Body of pancreas (tissue), 4 donors: ENCODE data around the gene ATG4C. TPM values are rescaled to one million over a fixed set of nuclear protein-coding genes. Genes with fewer than 3 reads are reported as not detected.

ENCODE experiments used
- ATAC-seq: fragments of 150-250 bp; one replicate; pipeline ENCODE4 v1.9.1; 2016
- DNase-seq, 4 donors: peaks; one replicate each; pipeline ENCODE4 v3.0.0-alpha.2; 2019
- H3K27ac ChIP-seq, 4 donors: fragments of 200-600 bp; sonication (generic); 1 replicate in 3 of 4; 2 replicates in 1 of 4; pipeline versions ENCODE4 v1.5.1 to v1.6.1; 2016 to 2019; ENCODE audit warnings: mild to moderate bottlenecking in 1 of 4, mixed read lengths in 1 of 4, moderate library complexity in 1 of 4
- H3K27me3 ChIP-seq, 2 donors: fragments of 200-600 bp; sonication (generic); one replicate each; pipeline ENCODE4 v1.6.0; 2016; ENCODE audit warnings: mild to moderate bottlenecking in 1 of 2
- H3K36me3 ChIP-seq, 2 donors: fragments of 200-600 bp; sonication (generic); replicated peaks in 1 of 2; 2 replicates each; pipeline ENCODE4 v1.5.1; 2016; ENCODE audit warnings: low read depth in 2 of 2; ENCODE audit not compliant: insufficient read depth in 1 of 2
- H3K4me1 ChIP-seq: fragments of 200-600 bp; sonication (generic); one replicate; pipeline ENCODE4 v1.6.0; 2016
- H3K4me3 ChIP-seq, 2 donors: fragments of 200-600 bp; sonication (generic); 1 replicate in 1 of 2; 2 replicates in 1 of 2; pipeline ENCODE4 v1.5.1; 2016 to 2019
- H3K9me3 ChIP-seq, 3 donors: fragments of 200-600 bp; sonication (generic); 1 replicate in 2 of 3; 2 replicates in 1 of 3; pipeline ENCODE4 v1.5.1; 2016
- POLR2A ChIP-seq, 3 donors: fragments of 450-650 bp; IDR thresholded peaks; one replicate each; pipeline ENCODE4 v1.6.1; 2016; ENCODE audit warnings: antibody characterized with exemption in 3 of 3, mild to moderate bottlenecking in 2 of 3
- WGBS, 2 donors: methylation state at CpG; one replicate each; pipeline ENCODE4 v1.1.5; 2017; 5-methylcytosine and 5-hydroxymethylcytosine counted together
- intact Hi-C: fragments of 100-400 bp; cut with DNase I; formaldehyde crosslinking; loops from one replicate; pipeline ENCODE4 v1.15.1; 2023
- total RNA-seq, 2 donors: library from RNA; depleted of rRNA; stranded (reverse); fragments of >200 nt; gene quantifications; one replicate each; pipeline ENCODE4 v1.1.0, GENCODE V29; 2016
- TF ChIP-seq, protein P1 (sequence below), 7 experiments: fragments of 450-650 bp in 4 of 7; fragments of 200-600 bp in 3 of 7; sonication (generic) in 3 of 7; IDR thresholded peaks; one replicate each; pipeline ENCODE4 v1.5.1; 2016 to 2019; ENCODE audit warnings: antibody characterized with exemption in 7 of 7

ATG4C gene
- total RNA-seq, 2 donors from 2014 or later: 2.3 to 4.9 TPM

DNA sequence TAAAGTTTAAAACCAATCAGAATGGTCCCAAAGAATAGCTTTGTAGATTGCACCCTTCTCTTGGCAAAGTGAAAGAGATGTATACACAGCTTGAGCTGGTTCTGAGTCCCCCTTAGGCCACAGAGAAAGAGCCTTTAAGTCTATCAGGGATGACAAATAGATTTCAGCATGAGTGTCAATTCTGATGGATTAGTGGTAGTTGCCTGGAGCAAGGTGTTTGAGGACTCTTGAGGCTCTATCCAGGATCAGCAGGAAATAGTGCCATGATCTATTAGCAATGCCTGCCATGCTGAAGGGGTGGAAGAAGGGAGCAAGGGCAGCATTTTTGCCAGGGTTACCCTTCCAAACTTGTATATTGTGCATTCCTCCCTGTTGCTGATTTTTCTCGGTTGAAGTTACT lies 116.6 kb downstream of the ATG4C start:
- ATAC-seq: no peak
- H3K27me3 ChIP-seq: no peaks in the 10 kb centered on the region

DNA sequence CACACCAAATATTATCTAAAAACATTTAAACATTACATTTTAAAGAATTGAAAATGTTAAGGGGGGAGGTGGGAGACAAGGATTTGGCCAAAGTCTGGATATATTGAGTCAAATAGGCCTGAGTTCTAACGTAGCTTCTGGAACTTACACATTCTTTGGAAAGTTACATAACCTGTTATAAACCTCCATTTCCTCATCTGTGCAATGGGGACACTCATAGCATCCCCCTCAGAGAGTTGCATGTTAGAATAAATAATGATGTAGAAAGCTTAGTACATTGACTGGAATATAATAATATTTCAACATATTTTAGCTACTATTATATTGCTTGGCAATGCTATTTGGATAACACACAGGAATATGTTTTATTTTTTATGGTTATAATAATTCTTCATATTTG lies 117.7 kb downstream of the ATG4C start:
- no peak overlapping the region for H3K4me3 ChIP-seq
- ATAC-seq: no peak
- H3K36me3 ChIP-seq: no peaks in the 10 kb centered on the region
- intact Hi-C loops: no loop called here
- DNase-seq: no peak
- TF ChIP-seq, protein P1, sequence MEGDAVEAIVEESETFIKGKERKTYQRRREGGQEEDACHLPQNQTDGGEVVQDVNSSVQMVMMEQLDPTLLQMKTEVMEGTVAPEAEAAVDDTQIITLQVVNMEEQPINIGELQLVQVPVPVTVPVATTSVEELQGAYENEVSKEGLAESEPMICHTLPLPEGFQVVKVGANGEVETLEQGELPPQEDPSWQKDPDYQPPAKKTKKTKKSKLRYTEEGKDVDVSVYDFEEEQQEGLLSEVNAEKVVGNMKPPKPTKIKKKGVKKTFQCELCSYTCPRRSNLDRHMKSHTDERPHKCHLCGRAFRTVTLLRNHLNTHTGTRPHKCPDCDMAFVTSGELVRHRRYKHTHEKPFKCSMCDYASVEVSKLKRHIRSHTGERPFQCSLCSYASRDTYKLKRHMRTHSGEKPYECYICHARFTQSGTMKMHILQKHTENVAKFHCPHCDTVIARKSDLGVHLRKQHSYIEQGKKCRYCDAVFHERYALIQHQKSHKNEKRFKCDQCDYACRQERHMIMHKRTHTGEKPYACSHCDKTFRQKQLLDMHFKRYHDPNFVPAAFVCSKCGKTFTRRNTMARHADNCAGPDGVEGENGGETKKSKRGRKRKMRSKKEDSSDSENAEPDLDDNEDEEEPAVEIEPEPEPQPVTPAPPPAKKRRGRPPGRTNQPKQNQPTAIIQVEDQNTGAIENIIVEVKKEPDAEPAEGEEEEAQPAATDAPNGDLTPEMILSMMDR (IDR thresholded peaks at IDR 0.05): no peak
- TF ChIP-seq POLR2A (IDR thresholded peaks at IDR 0.05): no peak
- no peaks in the 10 kb centered on the region for H3K4me1 ChIP-seq
- 69 to 70% methylated on average over 1 of the region's 1 CpG for WGBS, 2 donors
- H3K9me3 ChIP-seq: no peaks in the 10 kb centered on the region
- no peak overlapping the region for H3K27ac ChIP-seq
- no peaks in the 10 kb centered on the region for H3K27me3 ChIP-seq

More for the DNA sequence above, 116.6 kb downstream of the ATG4C start:
- no peaks in the 10 kb centered on the region for H3K4me1 ChIP-seq
- DNase-seq: no peak
- TF ChIP-seq POLR2A (IDR thresholded peaks at IDR 0.05): no peak
- TF ChIP-seq, protein P1 (IDR thresholded peaks at IDR 0.05): no peak
- no peaks in the 10 kb centered on the region for H3K36me3 ChIP-seq
- no peak overlapping the region for H3K4me3 ChIP-seq
- no peak overlapping the region for H3K27ac ChIP-seq
- intact Hi-C loops: no loop called here
- WGBS, 2 donors: 70 to 71% methylated on average over 1 of the region's 1 CpG
- no peaks in the 10 kb centered on the region for H3K9me3 ChIP-seq

DNA sequence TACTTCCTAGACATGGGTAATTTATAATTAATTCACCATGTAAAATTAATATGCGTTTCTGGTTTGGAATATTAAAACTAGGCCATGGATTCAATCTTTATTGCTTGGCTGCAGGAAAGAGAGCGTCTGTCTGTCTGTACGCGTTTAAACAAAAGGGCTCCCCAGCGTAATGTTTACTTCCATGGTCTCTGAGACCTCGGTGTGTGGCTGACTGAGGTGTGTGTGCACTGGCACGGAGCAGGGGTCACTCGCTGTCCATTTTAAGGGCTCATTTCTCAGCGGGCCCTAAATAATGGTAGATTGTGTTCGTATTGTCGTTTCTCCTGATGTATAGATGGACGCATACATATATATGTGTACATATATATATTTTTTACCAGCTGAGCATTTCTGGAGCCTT lies 119.6 kb downstream of the ATG4C start:
- Histone ChIP-seq H3K27ac (no peak overlapping the region), H3K9me3 (no peaks in the 10 kb centered on the region), H3K4me1 (no peaks in the 10 kb centered on the region), H3K27me3 (no peaks in the 10 kb centered on the region), H3K4me3 (no peak overlapping the region), H3K36me3 (no peaks in the 10 kb centered on the region)
- no peak for DNase-seq
- intact Hi-C loops: no loop called here
- no peak for TF ChIP-seq POLR2A (IDR thresholded peaks at IDR 0.05)
- TF ChIP-seq, protein P1 (IDR thresholded peaks at IDR 0.05): no peak
- 70 to 79% methylated on average over 12 of the region's 12 CpGs for WGBS, 2 donors
- ATAC-seq: no peak

DNA sequence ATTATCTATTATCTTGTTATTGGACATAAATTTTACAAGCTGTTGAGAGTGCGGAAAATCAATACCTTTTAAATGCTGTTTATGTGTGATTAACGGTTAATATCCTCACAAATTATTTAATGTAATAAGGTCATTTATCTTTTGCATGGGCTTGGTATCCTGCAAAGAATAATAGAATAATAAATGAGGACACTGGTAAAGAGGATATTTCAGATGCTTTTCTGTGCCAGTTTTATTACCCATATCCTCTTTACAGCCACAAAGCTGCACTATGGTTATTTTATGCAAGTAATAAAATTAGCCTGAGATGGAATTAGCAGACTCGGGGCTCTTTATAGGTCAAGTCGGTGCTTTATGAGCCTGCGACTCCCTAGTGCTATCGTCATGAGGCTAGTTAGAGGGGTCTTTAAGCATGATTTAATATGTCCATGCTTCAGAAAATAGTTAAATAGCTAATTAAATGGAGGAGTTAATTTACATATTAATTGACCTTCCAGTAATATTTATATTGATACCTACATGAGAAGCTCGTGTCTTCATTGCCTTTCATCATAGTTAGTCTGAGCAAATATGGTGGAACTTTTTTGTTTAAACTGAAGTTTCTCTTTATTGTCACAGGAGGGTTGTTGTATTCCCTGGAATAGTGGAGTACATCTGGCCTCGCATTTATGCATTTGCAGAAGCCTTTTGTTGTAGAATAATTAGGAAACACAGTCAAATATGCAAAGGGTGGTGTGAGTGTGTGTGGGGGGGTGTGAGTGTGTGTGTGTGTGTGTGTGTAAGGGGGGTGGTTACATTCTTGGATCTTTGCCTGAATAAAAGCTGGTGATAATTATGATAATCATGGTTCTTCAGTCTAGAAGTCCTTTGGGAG lies 120.3 kb downstream of the ATG4C start:
- Histone ChIP-seq H3K9me3 (no peaks in the 10 kb centered on the region), H3K27ac (no peak overlapping the region), H3K27me3 (no peaks in the 10 kb centered on the region), H3K36me3 (no peaks in the 10 kb centered on the region), H3K4me1 (no peaks in the 10 kb centered on the region), H3K4me3 (no peak overlapping the region)
- TF ChIP-seq POLR2A (IDR thresholded peaks at IDR 0.05): no peak
- TF ChIP-seq, protein P1 (IDR thresholded peaks at IDR 0.05): no peak
- WGBS, 2 donors: 80 to 82% methylated on average over 8 of the region's 8 CpGs
- ATAC-seq: no peak
- no peak for DNase-seq
- intact Hi-C loops: no loop called here

DNA sequence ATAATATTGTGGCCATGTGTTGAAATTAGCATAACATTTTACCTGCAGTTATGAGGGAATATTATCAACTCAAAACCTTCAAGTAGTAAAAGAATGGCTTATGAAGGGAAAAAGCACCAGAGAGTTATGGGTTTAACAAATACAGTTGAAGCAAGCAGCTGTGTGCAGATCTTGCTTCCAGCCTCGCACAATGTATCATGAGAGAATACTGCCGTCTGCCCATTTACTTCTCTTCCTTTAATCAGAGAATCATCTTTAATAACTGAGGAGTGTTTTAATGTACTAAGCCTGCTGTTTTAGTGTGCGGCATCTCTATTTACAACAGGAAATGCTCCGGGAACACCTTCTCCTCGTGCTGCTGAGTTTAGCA lies 120.9 kb downstream of the ATG4C start:
- DNase-seq: no peak
- no peak overlapping the region for H3K4me3 ChIP-seq
- H3K4me1 ChIP-seq: no peaks in the 10 kb centered on the region
- H3K36me3 ChIP-seq: no peaks in the 10 kb centered on the region
- no peak for ATAC-seq
- WGBS, 2 donors: 77 to 78% methylated on average over 5 of the region's 5 CpGs
- intact Hi-C loops: no loop called here
- no peaks in the 10 kb centered on the region for H3K27me3 ChIP-seq
- TF ChIP-seq, protein P1 (IDR thresholded peaks at IDR 0.05): no peak
- no peak for TF ChIP-seq POLR2A (IDR thresholded peaks at IDR 0.05)
- H3K27ac ChIP-seq: no peak overlapping the region
- H3K9me3 ChIP-seq: no peaks in the 10 kb centered on the region
